Measurements from ENCODE around the gene CBX8. TPM values are rescaled to one million over a fixed set of nuclear protein-coding genes. Genes with fewer than 3 reads are reported as not detected.

Gene CBX8
- total RNA-seq, 1 donor from 2014 or later = 3.5 TPM

GRCh38 chr17:79771276-79771675 is 25.6 kb downstream of the CBX8 start:
- no peak for TF ChIP-seq CTCF (conservative IDR thresholded peaks at IDR 0.05; ENCODE audit: low read depth, low read length)
- no peak for DNase-seq (ENCODE audit: low read depth)
- no peak overlapping the region for H3K4me3 ChIP-seq (ENCODE audit: low read depth, low read length)

- DNase-seq (ENCODE audit: low read depth) = no peak
- TF ChIP-seq CTCF (conservative IDR thresholded peaks at IDR 0.05; ENCODE audit: low read depth, low read length) = no peak
- no peak overlapping the region for H3K4me3 ChIP-seq (ENCODE audit: low read depth, low read length)
These were observed 27.0 kb downstream of the CBX8 start for GRCh38 chr17:79769570-79770506.

- no peak for DNase-seq (ENCODE audit: low read depth)
- no peak overlapping the region for H3K4me3 ChIP-seq (ENCODE audit: low read depth, low read length)
- no peak for TF ChIP-seq CTCF (conservative IDR thresholded peaks at IDR 0.05; ENCODE audit: low read depth, low read length)
These were observed 31.2 kb downstream of the CBX8 start for GRCh38 chr17:79765708-79766107.

- DNase-seq (ENCODE audit: low read depth) = no peak
- H3K4me3 ChIP-seq (ENCODE audit: low read depth, low read length) = no peak overlapping the region
- no peak for TF ChIP-seq CTCF (conservative IDR thresholded peaks at IDR 0.05; ENCODE audit: low read depth, low read length)
These were observed 34.8 kb downstream of the CBX8 start for GRCh38 chr17:79761894-79762589.

GRCh38 chr17:79760197-79760906 is 36.5 kb downstream of the CBX8 start:
- no peak for TF ChIP-seq CTCF (conservative IDR thresholded peaks at IDR 0.05; ENCODE audit: low read depth, low read length)
- no peak overlapping the region for H3K4me3 ChIP-seq (ENCODE audit: low read depth, low read length)
- no peak for DNase-seq (ENCODE audit: low read depth)

- DNase-seq (ENCODE audit: low read depth) = no peak
- TF ChIP-seq CTCF (conservative IDR thresholded peaks at IDR 0.05; ENCODE audit: low read depth, low read length) = no peak
- no peak overlapping the region for H3K4me3 ChIP-seq (ENCODE audit: low read depth, low read length)
These were observed 38.6 kb downstream of the CBX8 start for GRCh38 chr17:79758271-79758670.
